Ascending aorta (tissue), 2 donors: Measurements from ENCODE around the gene GULP1. TPM values are rescaled to one million over a fixed set of nuclear protein-coding genes. Genes with fewer than 3 reads are reported as not detected.

Experiments
- DNase-seq, 2 donors: peaks; one replicate each; pipeline ENCODE4 v3.0.0-alpha.2; 2019; ENCODE audit warnings: low spot score in 2 of 2
- H3K27ac ChIP-seq, 2 donors: fragments of 200-600 bp; sonication (generic); one replicate each; pipeline ENCODE4 v1.5.1; 2016 to 2017; ENCODE audit warnings: mild to moderate bottlenecking in 1 of 2
- H3K27me3 ChIP-seq: fragments of 200-600 bp; sonication (generic); one replicate; pipeline ENCODE4 v1.5.1; 2017
- H3K36me3 ChIP-seq, 2 donors: fragments of 200-600 bp; sonication (generic); one replicate each; pipeline ENCODE4 v1.5.1; 2016
- H3K4me1 ChIP-seq, 2 donors: fragments of 200-600 bp; sonication (generic); one replicate each; pipeline ENCODE4 v1.5.1; 2016 to 2017; ENCODE audit warnings: mild to moderate bottlenecking in 1 of 2
- H3K4me3 ChIP-seq, 2 donors: fragments of 200-600 bp; sonication (generic); one replicate each; pipeline ENCODE4 v1.5.1; 2016 to 2017; ENCODE audit warnings: mild to moderate bottlenecking in 1 of 2
- H3K9me3 ChIP-seq, 2 donors: fragments of 200-600 bp; sonication (generic); one replicate each; pipeline ENCODE4 v1.5.1; 2016
- intact Hi-C: fragments of 100-400 bp; cut with DNase I; formaldehyde crosslinking; loops from one replicate; pipeline ENCODE4 v1.15.1; 2023
- total RNA-seq: library from RNA; depleted of rRNA; stranded (reverse); fragments of >200 nt; gene quantifications from one replicate; pipeline ENCODE4 v1.1.0, GENCODE V29; 2016
- TF ChIP-seq, protein P1 (sequence below), 3 experiments: fragments of 200-600 bp in 2 of 3; fragments of 450-650 bp in 1 of 3; sonication (generic) in 2 of 3; IDR thresholded peaks; one replicate each; pipeline ENCODE4 v1.5.1; 2016 to 2019; ENCODE audit warnings: antibody characterized with exemption in 3 of 3, mild to moderate bottlenecking in 1 of 3, moderate library complexity in 1 of 3

Gene GULP1
- total RNA-seq, 1 donor from 2014 or later = 67.8 TPM

DNA sequence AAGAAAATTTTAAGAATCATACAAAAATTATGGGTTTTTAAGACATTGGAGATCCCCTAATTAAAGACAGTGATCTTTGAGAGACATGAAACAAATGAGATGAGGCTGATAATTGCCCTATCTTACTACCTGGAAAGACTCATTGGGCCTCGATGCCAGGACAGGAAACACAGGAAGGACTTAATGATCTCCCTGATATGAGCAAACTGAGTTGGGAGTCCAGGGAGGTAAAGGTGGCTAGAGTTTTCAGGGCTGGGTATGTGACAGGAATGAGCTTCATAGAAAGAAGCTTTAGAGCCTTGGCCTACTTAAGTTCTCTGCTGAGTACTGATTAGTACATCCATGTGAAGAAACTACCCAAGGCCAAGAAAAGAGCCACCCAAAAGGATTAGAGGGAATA, 40.6 kb upstream of the GULP1 start:
- TF ChIP-seq, protein P1, sequence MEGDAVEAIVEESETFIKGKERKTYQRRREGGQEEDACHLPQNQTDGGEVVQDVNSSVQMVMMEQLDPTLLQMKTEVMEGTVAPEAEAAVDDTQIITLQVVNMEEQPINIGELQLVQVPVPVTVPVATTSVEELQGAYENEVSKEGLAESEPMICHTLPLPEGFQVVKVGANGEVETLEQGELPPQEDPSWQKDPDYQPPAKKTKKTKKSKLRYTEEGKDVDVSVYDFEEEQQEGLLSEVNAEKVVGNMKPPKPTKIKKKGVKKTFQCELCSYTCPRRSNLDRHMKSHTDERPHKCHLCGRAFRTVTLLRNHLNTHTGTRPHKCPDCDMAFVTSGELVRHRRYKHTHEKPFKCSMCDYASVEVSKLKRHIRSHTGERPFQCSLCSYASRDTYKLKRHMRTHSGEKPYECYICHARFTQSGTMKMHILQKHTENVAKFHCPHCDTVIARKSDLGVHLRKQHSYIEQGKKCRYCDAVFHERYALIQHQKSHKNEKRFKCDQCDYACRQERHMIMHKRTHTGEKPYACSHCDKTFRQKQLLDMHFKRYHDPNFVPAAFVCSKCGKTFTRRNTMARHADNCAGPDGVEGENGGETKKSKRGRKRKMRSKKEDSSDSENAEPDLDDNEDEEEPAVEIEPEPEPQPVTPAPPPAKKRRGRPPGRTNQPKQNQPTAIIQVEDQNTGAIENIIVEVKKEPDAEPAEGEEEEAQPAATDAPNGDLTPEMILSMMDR (IDR thresholded peaks at IDR 0.05) = no peak

DNA sequence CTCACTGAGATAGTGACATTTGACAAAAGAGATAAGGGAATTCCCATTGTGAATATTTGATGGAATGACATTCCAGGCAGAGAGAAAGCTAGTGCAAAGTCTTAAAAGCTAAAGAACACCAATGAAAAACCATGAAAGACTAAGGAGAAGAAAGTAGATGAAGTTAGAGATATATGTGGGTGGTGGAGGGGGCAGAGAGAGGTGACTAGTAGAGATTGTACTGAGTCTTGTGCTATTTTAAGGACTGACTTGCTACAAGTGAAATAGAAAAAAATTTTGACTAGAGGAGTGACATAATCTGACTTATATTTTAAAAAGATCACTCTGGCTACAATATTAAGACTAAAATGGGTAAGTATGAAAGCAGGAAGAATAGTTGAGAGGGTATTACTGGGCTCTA, 35.3 kb upstream of the GULP1 start:
- TF ChIP-seq, protein P1 (IDR thresholded peaks at IDR 0.05) = no peak
- no peaks in the 10 kb centered on the region for H3K36me3 ChIP-seq
- DNase-seq = no peak
- H3K4me1 ChIP-seq = no peaks in the 10 kb centered on the region
- H3K27ac ChIP-seq = no peak overlapping the region
- no peaks in the 10 kb centered on the region for H3K9me3 ChIP-seq
- no peaks in the 10 kb centered on the region for H3K27me3 ChIP-seq
- no peak overlapping the region for H3K4me3 ChIP-seq
- intact Hi-C loops = no loop called here

More for the DNA sequence above, 40.6 kb upstream of the GULP1 start:
- no peaks in the 10 kb centered on the region for H3K27me3 ChIP-seq
- no peak overlapping the region for H3K27ac ChIP-seq
- no peaks in the 10 kb centered on the region for H3K4me1 ChIP-seq
- no peak for DNase-seq
- H3K36me3 ChIP-seq = no peaks in the 10 kb centered on the region
- no peak overlapping the region for H3K4me3 ChIP-seq
- no peaks in the 10 kb centered on the region for H3K9me3 ChIP-seq
- intact Hi-C loops = no loop called here

DNA sequence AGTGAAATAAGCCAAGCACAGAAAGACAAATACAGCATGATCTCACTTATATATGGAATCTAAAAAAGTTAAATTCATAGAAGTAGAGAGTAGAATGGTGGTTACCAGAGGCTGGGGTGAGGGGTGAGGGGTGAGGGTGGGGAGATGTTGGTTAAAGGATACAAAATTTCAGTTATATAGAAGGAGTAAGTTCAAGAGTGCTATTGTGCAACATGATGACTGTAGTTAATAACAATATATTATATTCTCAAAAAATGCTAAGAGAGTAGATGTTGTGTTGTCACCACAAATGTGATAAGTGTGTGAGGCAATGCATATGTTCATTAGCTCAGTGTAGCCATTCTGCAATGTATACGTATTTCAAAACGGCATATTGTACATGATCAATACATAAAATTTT, 26.4 kb upstream of the GULP1 start:
- no peaks in the 10 kb centered on the region for H3K4me1 ChIP-seq
- no peaks in the 10 kb centered on the region for H3K36me3 ChIP-seq
- H3K4me3 ChIP-seq = no peak overlapping the region
- TF ChIP-seq, protein P1 (IDR thresholded peaks at IDR 0.05) = no peak
- H3K27ac ChIP-seq = no peak overlapping the region
- H3K27me3 ChIP-seq = no peaks in the 10 kb centered on the region
- DNase-seq = no peak
- intact Hi-C loops = no loop called here
- no peaks in the 10 kb centered on the region for H3K9me3 ChIP-seq

DNA sequence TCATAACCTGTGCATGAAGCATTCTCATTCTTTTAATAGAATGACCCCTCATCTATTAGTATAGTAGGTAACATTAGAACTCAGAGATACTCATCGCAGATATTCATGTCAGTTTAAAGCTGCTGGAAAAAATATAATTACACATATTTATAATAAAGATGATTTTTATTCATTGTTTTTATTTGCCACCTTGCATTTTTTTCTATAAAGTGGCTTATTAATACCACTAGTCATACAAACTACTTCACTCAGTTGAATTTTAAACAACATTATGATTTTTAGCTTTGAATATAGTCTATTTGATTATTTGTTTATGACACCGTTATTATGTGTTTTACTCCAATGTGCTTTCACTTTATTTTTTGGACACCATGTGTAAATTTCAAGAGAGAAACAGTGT, 23.9 kb upstream of the GULP1 start:
- TF ChIP-seq, protein P1 (IDR thresholded peaks at IDR 0.05) = no peak
- Histone ChIP-seq H3K27ac (no peak overlapping the region), H3K4me1 (no peaks in the 10 kb centered on the region), H3K36me3 (no peaks in the 10 kb centered on the region), H3K27me3 (no peaks in the 10 kb centered on the region), H3K4me3 (no peak overlapping the region), H3K9me3 (no peaks in the 10 kb centered on the region)
- intact Hi-C loops = no loop called here
- DNase-seq = no peak

DNA sequence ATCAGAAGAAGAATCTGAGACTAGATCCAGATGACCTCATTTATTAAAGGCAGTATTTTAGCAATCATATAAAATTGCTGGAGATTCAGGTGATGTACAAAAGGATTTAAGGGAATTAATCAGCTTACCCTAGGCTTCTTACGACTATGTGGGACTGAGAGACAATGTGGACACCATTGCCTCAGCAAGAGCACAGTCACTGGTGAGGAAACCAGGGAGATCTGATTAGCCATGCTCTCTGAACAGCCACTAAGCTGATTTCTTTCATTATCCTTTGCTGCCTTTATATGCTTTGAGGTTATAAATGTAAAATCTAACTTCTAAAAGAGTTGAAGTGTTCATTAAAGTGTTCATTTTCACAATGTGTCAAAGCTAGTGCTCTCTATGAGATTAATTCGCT, 22.7 kb upstream of the GULP1 start:
- no peaks in the 10 kb centered on the region for H3K27me3 ChIP-seq
- intact Hi-C loops = no loop called here
- H3K9me3 ChIP-seq = no peaks in the 10 kb centered on the region
- no peak overlapping the region for H3K4me3 ChIP-seq
- H3K36me3 ChIP-seq = no peaks in the 10 kb centered on the region
- TF ChIP-seq, protein P1 (IDR thresholded peaks at IDR 0.05) = no peak
- no peak for DNase-seq
- H3K27ac ChIP-seq = no peak overlapping the region
- no peaks in the 10 kb centered on the region for H3K4me1 ChIP-seq

DNA sequence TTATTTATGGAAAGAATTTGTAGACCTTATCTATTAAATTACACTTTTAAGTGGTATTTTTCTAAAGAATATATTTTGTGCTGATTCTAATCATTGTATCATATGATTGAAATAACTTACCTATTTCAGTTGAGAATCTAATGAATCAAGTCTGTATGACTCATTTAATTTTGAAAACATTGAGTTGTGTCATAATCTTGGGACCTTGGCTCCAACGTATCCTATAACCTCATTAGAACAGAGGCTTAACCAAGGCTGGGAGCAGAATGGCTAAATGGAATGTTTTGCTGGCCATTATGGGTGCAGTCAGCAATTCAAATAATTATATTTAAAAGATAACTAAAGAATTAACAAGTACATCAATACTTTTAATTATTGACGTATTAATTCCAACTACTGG, 19.6 kb upstream of the GULP1 start:
- Histone ChIP-seq H3K4me1 (no peaks in the 10 kb centered on the region), H3K4me3 (no peak overlapping the region), H3K36me3 (no peaks in the 10 kb centered on the region), H3K27me3 (no peaks in the 10 kb centered on the region), H3K9me3 (no peaks in the 10 kb centered on the region), H3K27ac (no peak overlapping the region)
- TF ChIP-seq, protein P1 (IDR thresholded peaks at IDR 0.05) = no peak
- intact Hi-C loops = no loop called here
- DNase-seq = no peak
